ENCODE measurements around the gene CTDP1.

CTDP1 gene

GRCh38 chr18:79789901-79790890, 110.6 kb downstream of the CTDP1 start:
- no peak overlapping the region for H3K4me3 ChIP-seq (ENCODE audit: low read depth, low read length)

GRCh38 chr18:79790996-79791972, 111.7 kb downstream of the CTDP1 start:
- no peak overlapping the region for H3K4me3 ChIP-seq (ENCODE audit: low read depth, low read length)

- H3K4me3 ChIP-seq (ENCODE audit: low read depth, low read length) = no peak overlapping the region
These were observed 112.7 kb downstream of the CTDP1 start for GRCh38 chr18:79792096-79792987.

GRCh38 chr18:79792988-79793355, 113.4 kb downstream of the CTDP1 start:
- no peak overlapping the region for H3K4me3 ChIP-seq (ENCODE audit: low read depth, low read length)

GRCh38 chr18:79794846-79795245, 115.2 kb downstream of the CTDP1 start:
- no peak overlapping the region for H3K4me3 ChIP-seq (ENCODE audit: low read depth, low read length)

- no peak overlapping the region for H3K4me3 ChIP-seq (ENCODE audit: low read depth, low read length)
These were observed 115.8 kb downstream of the CTDP1 start for GRCh38 chr18:79795446-79795845.

GRCh38 chr18:79796016-79796415, 116.4 kb downstream of the CTDP1 start:
- no peak overlapping the region for H3K4me3 ChIP-seq (ENCODE audit: low read depth, low read length)

- H3K4me3 ChIP-seq (ENCODE audit: low read depth, low read length) = no peak overlapping the region
These were observed 117.2 kb downstream of the CTDP1 start for GRCh38 chr18:79796531-79797405.

GRCh38 chr18:79797518-79798345, 118.1 kb downstream of the CTDP1 start, which contains the start of gene KCNG2:
KCNG2 (plus strand) TSS chr18:79797938; CDS start chr18:79863668, 65,730 bp downstream.
- peak within 1 kb of the TSS; percentile 35 for H3K4me3 ChIP-seq (ENCODE audit: low read depth, low read length)

- peak overlapping the region; percentile 35 for H3K4me3 ChIP-seq (ENCODE audit: low read depth, low read length)
These were observed 118.9 kb downstream of the CTDP1 start for GRCh38 chr18:79798346-79798998.

- peak overlapping the region; percentile 35 for H3K4me3 ChIP-seq (ENCODE audit: low read depth, low read length)
These were observed 119.4 kb downstream of the CTDP1 start for GRCh38 chr18:79798999-79799370.

GRCh38 chr18:79799619-79800370, 120.2 kb downstream of the CTDP1 start:
- H3K4me3 ChIP-seq (ENCODE audit: low read depth, low read length) = no peak overlapping the region

- H3K4me3 ChIP-seq (ENCODE audit: low read depth, low read length) = no peak overlapping the region
These were observed 121.0 kb downstream of the CTDP1 start for GRCh38 chr18:79800371-79801180.

GRCh38 chr18:79801217-79801616, 121.6 kb downstream of the CTDP1 start:
- H3K4me3 ChIP-seq (ENCODE audit: low read depth, low read length) = no peak overlapping the region

GRCh38 chr18:79801641-79802040, 122.0 kb downstream of the CTDP1 start:
- H3K4me3 ChIP-seq (ENCODE audit: low read depth, low read length) = no peak overlapping the region

- H3K4me3 ChIP-seq (ENCODE audit: low read depth, low read length) = no peak overlapping the region
These were observed 122.7 kb downstream of the CTDP1 start for GRCh38 chr18:79802298-79802697.

All from iPS-11a (cell line).